GM18873 (cell line): ENCODE data around the gene PRPF40A.

Source experiments
- ATAC-seq: cut with Tn5 transposase; IDR thresholded peaks from one replicate; pipeline ENCODE4 v1.9.1; 2021; ENCODE audit warnings: mild to moderate bottlenecking, moderate library complexity, moderate number of reproducible peaks; ENCODE audit not compliant: unreplicated experiment, low FRiP score

PRPF40A gene

GRCh38 chr2:152623076-152623740 is 94.1 kb downstream of the PRPF40A start:
- no peak for ATAC-seq

- no peak for ATAC-seq
Observed at GRCh38 chr2:152622219-152622618, 95.0 kb downstream of the PRPF40A start.

DNA sequence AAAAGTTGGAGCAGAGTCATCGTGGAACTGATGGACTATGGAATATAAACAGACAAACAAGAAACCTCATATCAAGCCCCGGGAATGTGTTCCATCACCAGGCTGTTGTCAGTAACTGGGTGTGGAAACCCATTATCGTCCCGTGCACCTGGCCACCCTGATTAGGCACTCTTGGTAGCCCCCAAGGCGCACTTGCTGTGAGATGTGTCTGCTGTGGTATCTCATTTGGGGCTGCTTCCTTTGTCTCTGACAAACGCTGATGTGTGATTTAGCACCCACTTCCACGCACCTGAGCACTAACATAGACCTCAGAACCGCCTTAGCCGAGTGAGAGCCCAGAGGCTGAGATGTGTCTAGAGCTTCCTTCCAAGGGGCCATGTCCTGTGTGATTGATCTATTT is 96.3 kb downstream of the PRPF40A start:
- ATAC-seq = no peak

DNA sequence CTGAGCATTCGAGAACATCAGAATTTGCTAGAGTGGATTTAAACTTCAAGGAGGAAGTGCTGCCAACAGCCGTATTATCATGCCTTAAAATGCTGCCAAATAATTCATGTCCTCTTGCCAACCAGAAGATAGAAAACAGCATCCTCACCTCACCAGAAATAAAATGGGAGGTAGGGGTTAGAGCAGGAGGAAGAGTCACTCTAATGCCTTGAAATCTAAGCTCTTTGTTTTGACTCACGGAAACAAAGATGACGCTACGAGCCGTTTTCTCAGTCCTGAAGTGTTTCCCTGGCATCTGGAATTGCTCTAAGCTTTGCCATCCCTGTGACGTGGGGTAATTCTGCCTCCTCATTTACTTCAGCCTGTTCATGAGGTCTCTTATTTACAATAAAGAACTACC is 97.1 kb downstream of the PRPF40A start:
- no peak for ATAC-seq

GRCh38 chr2:152618193-152618564 is 99.1 kb downstream of the PRPF40A start:
- ATAC-seq = no peak

GRCh38 chr2:152617456-152618192 is 99.6 kb downstream of the PRPF40A start:
- no peak for ATAC-seq

GRCh38 chr2:152615177-152615576 is 102.1 kb downstream of the PRPF40A start:
- no peak for ATAC-seq

DNA sequence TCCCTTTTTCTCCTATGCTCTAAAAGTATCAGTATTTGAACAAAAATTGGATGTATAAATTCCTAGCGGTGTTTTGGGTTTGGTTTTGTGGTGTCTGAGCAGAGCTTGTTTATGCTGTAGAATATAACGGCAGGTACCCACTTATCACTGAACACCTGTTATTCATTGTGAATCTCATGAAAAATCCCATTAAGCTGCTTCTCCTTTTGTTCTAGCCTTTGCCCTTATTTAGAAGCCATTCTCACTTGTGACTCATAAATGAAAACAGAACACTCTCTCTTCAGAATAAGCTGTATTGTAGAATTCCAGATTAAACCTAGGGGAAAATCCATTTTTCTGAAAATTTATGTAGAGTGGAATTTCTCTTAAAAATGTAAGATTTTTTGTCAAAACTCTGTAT is 104.0 kb downstream of the PRPF40A start:
- ATAC-seq = no peak

DNA sequence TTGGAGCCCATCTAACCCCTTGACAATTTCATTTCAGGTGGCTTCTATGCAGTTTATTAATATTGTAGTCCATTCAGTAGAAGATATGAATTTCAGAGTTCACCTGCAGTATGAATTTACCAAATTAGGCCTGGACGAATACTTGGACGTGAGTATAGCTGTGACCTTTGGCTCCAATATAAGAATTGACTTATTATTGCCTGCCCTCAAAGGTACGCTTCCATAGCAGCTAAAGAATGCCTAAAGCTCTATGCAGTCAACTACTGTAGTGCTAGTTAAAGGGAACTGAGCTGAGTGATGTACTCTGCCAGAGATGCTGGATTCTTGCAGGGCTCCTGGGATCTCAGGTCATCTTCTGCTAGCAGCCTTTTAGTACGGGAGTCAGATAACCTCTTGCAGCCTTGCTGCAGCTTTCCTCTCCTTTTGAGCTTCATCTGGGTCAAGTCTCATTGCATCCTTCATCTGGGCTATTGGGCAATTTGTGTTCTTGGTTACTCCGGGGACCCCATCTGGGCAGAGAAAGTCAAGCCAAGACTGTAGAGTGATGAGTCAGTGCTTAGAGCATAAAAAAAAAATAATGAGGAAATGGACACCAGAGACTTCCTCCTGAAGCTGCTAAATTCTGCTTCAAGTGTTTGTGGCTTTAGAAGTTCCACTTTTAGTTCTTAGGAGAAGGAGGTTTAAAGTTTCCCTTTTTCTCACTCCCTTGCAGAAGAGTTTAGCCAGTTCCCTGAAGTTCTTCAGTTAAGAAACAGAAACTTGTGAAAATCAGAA is 105.6 kb downstream of the PRPF40A start:
- ATAC-seq = peak; percentile 81

- no peak for ATAC-seq
Observed at GRCh38 chr2:152609699-152610098, 107.6 kb downstream of the PRPF40A start.

GRCh38 chr2:152609154-152609553 is 108.1 kb downstream of the PRPF40A start:
- ATAC-seq = no peak

DNA sequence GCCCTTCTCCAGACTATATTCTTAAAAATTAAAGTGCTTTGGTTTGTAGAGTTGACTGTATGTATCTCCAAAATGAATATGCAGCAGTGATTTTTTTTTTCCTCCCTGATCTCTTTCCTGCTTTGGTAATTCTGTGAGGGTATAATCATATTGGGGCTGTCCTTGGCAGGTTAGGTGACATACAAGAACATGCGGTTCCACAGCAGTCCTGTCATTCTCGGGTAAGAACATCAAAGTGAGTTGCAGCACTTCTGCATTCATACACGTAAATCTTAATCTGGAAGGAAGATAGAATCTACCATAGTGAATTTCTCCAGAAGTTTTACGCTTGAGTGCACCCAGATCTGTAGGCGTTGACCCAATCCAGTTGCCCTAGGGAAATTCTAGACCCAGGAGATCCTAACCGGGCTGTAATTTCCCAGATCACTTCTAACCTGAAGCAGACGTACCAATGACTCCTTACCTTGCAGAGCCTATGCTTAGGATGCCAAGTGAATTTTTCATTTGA is 109.4 kb downstream of the PRPF40A start:
- no peak for ATAC-seq

- no peak for ATAC-seq
Observed at GRCh38 chr2:152606941-152607340, 110.3 kb downstream of the PRPF40A start.

DNA sequence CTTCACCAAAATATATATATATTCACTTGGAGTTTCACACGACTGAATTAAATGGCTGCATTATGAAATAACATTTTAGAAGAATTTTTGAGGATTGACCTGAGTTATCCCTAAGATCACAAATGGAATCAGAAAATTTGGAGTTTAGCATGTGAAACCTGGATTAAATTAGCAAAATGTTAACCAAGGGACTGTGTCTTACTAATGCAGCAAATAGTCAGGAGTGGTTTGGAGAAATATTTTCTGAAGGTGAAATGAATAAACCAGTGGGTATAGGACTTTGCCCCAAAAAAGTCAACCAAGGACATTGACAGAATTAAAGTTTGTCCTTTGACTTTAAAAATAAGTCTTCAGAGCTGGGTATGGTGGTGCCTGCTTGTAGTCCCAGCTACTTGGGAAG is 111.2 kb downstream of the PRPF40A start:
- ATAC-seq = no peak

GRCh38 chr2:152603166-152603565 is 114.1 kb downstream of the PRPF40A start:
- no peak for ATAC-seq

DNA sequence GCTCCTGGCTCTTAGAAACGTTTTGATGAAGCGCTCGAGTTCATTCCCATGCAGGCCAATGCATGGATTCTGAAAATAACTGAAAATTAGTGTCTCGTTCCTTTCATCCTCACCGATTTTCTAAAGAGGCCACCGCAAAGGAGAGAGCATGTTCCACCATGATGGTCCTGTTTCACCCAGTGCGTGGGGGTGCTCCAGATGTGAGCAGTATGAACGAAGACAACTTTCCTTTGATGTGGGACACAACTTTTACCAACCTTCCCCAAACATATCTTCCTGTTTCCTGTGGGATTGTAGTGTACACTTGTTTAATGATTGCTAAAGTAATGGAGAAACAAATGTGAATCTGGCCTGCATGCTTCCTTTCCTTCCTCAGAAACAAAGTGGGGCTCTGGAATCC is 114.5 kb downstream of the PRPF40A start:
- no peak for ATAC-seq
